ENCODE results near the gene CERS4.

DNA sequence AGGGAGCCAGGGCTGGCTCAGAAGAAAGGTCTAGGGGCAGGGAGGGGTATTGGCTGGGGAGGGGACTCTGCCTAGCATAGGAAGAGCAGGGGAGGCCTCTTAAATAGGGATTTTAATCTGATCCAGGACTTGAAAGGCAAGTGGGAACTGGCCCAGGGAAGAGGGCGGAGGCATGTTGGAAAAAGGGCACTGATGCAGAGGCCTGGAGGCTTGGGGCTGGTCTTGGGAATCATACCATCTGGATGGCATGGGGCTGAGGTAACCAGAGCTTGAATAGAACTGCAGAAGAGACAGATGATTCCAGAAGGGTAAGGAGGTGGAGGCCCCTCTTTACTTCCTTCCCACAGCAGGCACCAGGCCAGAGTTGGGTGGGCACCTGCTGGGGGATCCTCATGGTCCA is 29.1 kb downstream of the CERS4 start:
- TF ChIP-seq POLR2A (IDR thresholded peaks at IDR 0.05): no peak
- TF ChIP-seq, protein P1, sequence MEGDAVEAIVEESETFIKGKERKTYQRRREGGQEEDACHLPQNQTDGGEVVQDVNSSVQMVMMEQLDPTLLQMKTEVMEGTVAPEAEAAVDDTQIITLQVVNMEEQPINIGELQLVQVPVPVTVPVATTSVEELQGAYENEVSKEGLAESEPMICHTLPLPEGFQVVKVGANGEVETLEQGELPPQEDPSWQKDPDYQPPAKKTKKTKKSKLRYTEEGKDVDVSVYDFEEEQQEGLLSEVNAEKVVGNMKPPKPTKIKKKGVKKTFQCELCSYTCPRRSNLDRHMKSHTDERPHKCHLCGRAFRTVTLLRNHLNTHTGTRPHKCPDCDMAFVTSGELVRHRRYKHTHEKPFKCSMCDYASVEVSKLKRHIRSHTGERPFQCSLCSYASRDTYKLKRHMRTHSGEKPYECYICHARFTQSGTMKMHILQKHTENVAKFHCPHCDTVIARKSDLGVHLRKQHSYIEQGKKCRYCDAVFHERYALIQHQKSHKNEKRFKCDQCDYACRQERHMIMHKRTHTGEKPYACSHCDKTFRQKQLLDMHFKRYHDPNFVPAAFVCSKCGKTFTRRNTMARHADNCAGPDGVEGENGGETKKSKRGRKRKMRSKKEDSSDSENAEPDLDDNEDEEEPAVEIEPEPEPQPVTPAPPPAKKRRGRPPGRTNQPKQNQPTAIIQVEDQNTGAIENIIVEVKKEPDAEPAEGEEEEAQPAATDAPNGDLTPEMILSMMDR (IDR thresholded peaks at IDR 0.05 in 4 of 5, conservative IDR thresholded peaks at IDR 0.05 in 1 of 5): no peak

Measured in gastrocnemius medialis (tissue), 4 donors.